ENCODE measurements around the gene PATJ. TPM values are rescaled to one million over a fixed set of nuclear protein-coding genes. Genes with fewer than 3 reads are reported as not detected.
"Not testable (repeated sequence)": the region's sequence is repeated elsewhere in the genome, so short reads cannot be mapped to it uniquely, and the experiment has no call there.

The PATJ gene
- polyA plus RNA-seq, 1 experiment = 3.6 TPM

DNA sequence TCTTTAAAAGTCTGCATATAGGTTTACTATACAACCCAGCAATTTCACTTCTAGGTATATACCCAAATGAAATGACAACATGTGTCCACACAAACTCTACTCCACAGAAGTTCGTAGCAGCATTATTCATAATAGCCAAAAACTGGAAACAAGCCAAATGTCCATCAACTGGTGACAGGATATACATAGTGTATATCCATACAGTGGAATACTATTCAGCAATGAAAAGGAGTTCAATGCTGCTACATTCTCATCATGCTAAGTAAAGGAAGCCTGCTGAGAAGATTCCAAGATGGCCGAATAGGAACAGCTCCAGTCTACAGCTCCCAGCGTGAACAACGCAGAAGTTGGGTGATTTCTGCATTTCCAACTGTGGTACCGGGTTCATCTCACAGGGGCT lies 200.6 kb downstream of the PATJ start:
- Histone ChIP-seq H3K27ac (ENCODE audit: low read depth, low read length) (no peak overlapping the region), H3K27me3 (ENCODE audit: control insufficient read depth, insufficient read depth, low read length) (no peaks in the 10 kb centered on the region), H3K4me3 (ENCODE audit: low read depth, low read length) (no peak overlapping the region), H3K9me3 (ENCODE audit: control insufficient read depth, insufficient read depth, low read length) (peaks cover 5% of the 10 kb centered on the region)
- DNase-seq (ENCODE audit: low read depth, low spot score) = no peak
- POLR2A ChIA-PET = no interaction called here
- TF ChIP-seq, protein P1, sequence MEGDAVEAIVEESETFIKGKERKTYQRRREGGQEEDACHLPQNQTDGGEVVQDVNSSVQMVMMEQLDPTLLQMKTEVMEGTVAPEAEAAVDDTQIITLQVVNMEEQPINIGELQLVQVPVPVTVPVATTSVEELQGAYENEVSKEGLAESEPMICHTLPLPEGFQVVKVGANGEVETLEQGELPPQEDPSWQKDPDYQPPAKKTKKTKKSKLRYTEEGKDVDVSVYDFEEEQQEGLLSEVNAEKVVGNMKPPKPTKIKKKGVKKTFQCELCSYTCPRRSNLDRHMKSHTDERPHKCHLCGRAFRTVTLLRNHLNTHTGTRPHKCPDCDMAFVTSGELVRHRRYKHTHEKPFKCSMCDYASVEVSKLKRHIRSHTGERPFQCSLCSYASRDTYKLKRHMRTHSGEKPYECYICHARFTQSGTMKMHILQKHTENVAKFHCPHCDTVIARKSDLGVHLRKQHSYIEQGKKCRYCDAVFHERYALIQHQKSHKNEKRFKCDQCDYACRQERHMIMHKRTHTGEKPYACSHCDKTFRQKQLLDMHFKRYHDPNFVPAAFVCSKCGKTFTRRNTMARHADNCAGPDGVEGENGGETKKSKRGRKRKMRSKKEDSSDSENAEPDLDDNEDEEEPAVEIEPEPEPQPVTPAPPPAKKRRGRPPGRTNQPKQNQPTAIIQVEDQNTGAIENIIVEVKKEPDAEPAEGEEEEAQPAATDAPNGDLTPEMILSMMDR (IDR thresholded peaks at IDR 0.05; ENCODE audit: low read depth, low read length) = no peak
- CTCF ChIA-PET = no interaction called here

DNA sequence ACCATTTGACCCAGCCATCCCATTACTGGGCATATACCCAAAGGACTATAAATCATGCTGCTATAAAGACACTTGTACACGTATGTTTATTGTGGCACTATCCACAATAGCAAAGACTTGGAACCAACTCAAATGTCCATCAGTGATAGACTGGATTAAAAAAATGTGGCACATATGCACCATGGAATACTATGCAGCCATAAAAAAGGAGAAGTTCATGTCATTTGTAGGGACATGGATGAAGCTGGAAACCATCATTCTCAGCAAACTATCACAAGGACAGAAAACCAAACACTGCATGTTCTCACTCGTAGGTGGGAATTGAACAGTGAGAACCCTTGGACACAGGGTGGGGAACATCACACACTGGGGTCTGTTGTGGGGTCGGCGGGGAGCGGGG lies 206.4 kb downstream of the PATJ start:
- H3K27me3 ChIP-seq (ENCODE audit: control insufficient read depth, insufficient read depth, low read length); POLR2A ChIA-PET: not testable (repeated sequence)

DNA sequence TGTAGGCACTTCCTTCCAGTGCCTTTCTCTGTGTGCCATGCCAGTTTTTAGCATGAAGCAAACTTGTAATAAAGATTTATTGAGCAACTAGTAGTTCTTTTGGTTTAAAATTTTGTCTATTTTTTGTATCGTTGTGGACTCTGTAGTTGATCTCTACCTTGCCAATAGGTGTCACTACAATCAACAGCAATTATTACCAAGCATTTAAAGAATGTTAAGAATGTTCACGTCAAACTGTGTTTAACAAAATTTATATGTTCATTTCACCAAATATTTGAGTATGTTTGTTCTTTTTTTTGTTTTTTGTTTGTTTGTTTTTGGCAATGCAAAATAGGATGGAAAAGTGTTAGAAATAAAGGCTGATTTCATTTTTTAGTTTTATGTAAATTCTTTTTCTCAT lies 208.1 kb downstream of the PATJ start:
- Histone ChIP-seq H3K9me3 (ENCODE audit: control insufficient read depth, insufficient read depth, low read length) (no peaks in the 10 kb centered on the region), H3K27me3 (ENCODE audit: control insufficient read depth, insufficient read depth, low read length) (no peaks in the 10 kb centered on the region), H3K27ac (ENCODE audit: low read depth, low read length) (no peak overlapping the region), H3K4me3 (ENCODE audit: low read depth, low read length) (no peak overlapping the region)
- CTCF ChIA-PET = interaction anchor here (0.7 kb wide), 1 partner anchor 1993 kb away, joined by 3 read pairs; no protein-coding TSS in a partner anchor
- POLR2A ChIA-PET = no interaction called here
- TF ChIP-seq, protein P1 (IDR thresholded peaks at IDR 0.05; ENCODE audit: low read depth, low read length) = no peak
- DNase-seq (ENCODE audit: low read depth, low spot score) = no peak

More for the DNA sequence above, 206.4 kb downstream of the PATJ start:
- CTCF ChIA-PET; H3K27ac ChIP-seq (ENCODE audit: low read depth, low read length); DNase-seq (ENCODE audit: low read depth, low spot score); H3K4me3 ChIP-seq (ENCODE audit: low read depth, low read length); H3K9me3 ChIP-seq (ENCODE audit: control insufficient read depth, insufficient read depth, low read length): not testable (repeated sequence)

DNA sequence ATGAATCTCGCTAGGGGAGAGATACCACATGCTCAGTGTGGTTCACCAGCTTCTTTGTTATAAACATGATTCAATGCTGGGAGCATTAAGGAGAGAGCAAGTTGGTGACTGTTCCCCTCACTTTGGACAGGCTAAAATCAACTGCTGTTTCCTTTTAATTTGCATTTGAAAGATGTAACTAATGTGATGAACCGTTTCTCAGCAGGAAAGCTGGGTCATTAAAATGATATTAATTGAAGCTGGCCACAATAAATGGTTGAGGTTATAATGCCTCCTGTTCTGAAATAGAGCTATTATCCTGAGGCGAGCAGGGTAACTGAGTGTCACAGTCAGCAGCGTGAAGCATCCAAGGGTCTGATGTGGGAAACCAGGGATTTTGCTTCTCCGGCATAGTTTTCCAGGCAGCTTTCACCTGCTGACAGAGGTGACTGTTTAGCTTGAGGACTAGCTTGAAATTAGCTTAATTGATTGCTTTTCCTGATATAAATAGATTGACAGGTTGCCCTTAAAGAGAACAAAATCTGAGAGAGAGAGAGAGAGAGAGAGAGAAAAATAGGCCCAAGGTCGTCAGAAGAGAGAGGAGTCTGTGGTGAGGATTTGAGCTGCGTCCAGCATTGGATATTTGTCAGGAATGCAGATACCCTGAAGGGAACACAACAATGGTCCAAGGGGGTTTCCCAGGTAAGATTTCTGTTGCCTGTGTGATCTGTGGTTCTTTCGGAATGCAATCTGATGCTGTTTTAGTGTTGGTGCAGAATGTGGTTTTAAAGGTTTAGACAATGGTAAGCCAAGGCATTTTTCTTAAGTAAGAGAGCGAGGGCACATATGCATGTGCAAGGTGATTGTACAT lies 209.7 kb downstream of the PATJ start:
- CTCF ChIA-PET = interaction anchor here (0.7 to 0.9 kb wide), 2 partner anchors 8 to 131 kb away, joined by 3 read pairs; no protein-coding TSS in a partner anchor
- Histone ChIP-seq H3K9me3 (ENCODE audit: control insufficient read depth, insufficient read depth, low read length) (no peaks in the 10 kb centered on the region), H3K4me3 (ENCODE audit: low read depth, low read length) (no peak overlapping the region), H3K27me3 (ENCODE audit: control insufficient read depth, insufficient read depth, low read length) (no peaks in the 10 kb centered on the region), H3K27ac (ENCODE audit: low read depth, low read length) (no peak overlapping the region)
- TF ChIP-seq, protein P1 (IDR thresholded peaks at IDR 0.05; ENCODE audit: low read depth, low read length) = no peak
- DNase-seq (ENCODE audit: low read depth, low spot score) = no peak
- POLR2A ChIA-PET = no interaction called here

DNA sequence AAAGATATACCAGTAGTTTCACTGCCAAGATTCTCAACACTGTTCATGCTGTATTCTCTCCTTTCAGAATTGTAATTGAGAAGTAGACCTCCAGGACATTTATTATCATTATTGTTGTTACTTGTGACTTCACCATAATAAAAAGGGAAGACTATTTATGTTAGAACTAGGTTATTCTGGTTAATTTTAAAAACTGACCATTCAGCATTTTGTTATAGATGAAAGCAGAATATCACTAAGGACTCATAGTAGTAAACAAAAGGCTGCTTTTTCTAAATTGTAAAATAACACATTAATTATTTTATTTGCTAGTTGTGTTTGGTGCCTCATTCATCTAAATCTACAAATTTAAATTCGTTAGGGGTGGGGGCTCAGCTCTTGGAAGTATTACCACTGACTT lies 210.4 kb downstream of the PATJ start:
- TF ChIP-seq, protein P1 (IDR thresholded peaks at IDR 0.05; ENCODE audit: low read depth, low read length) = no peak
- no peaks in the 10 kb centered on the region for H3K27me3 ChIP-seq (ENCODE audit: control insufficient read depth, insufficient read depth, low read length)
- ChIA-PET CTCF (interaction anchor here (0.8 kb wide), 1 partner anchor 130 kb away, joined by 4 read pairs; no protein-coding TSS in a partner anchor), POLR2A (no interaction called here)
- no peak overlapping the region for H3K4me3 ChIP-seq (ENCODE audit: low read depth, low read length)
- no peak overlapping the region for H3K27ac ChIP-seq (ENCODE audit: low read depth, low read length)
- no peaks in the 10 kb centered on the region for H3K9me3 ChIP-seq (ENCODE audit: control insufficient read depth, insufficient read depth, low read length)
- DNase-seq (ENCODE audit: low read depth, low spot score) = no peak
